Hepatocyte (in vitro differentiated cells): ENCODE results near the gene CNN3. TPM values are rescaled to one million over a fixed set of nuclear protein-coding genes. Genes with fewer than 3 reads are reported as not detected.
A peak's percentile ranks its signal among the peaks of the same experiment; 100 is the strongest.

Experiments used
- DNase-seq: peaks from one replicate; pipeline ENCODE4 v3.0.0-alpha.2; 2016; ENCODE audit warnings: low spot score
- H2AFZ ChIP-seq: fragments of 200-600 bp; sonication (generic); 2 replicates; pipeline ENCODE4 v1.6.0; 2016; ENCODE audit warnings: antibody characterized with exemption, mild to moderate bottlenecking
- H3K27ac ChIP-seq: fragments of 200-600 bp; sonication (generic); 2 replicates; pipeline ENCODE4 v1.5.1; 2016; ENCODE audit warnings: mild to moderate bottlenecking
- H3K27me3 ChIP-seq: fragments of 200-600 bp; sonication (generic); 2 replicates; pipeline ENCODE4 v1.6.1; 2016
- H3K36me3 ChIP-seq: fragments of 200-600 bp; sonication (generic); replicated peaks from 2 replicates; pipeline ENCODE4 v1.5.1; 2016; ENCODE audit warnings: low read depth; ENCODE audit not compliant: insufficient read depth
- H3K4me1 ChIP-seq: fragments of 200-600 bp; sonication (generic); 2 replicates; pipeline ENCODE4 v1.5.1; 2016; ENCODE audit warnings: mild to moderate bottlenecking, moderate library complexity; ENCODE audit not compliant: insufficient read depth
- H3K4me2 ChIP-seq: fragments of 200-600 bp; sonication (generic); 2 replicates; pipeline ENCODE4 v1.6.0; 2016
- H3K4me3 ChIP-seq: fragments of 200-600 bp; sonication (generic); 2 replicates; pipeline ENCODE4 v1.5.1; 2016; ENCODE audit warnings: mild to moderate bottlenecking
- H3K79me2 ChIP-seq: fragments of 200-600 bp; sonication (generic); 2 replicates; pipeline ENCODE4 v1.6.0; 2017; ENCODE audit warnings: mild to moderate bottlenecking
- H3K9me2 ChIP-seq: fragments of 200-600 bp; sonication (generic); replicated peaks from 2 replicates; pipeline ENCODE4 v1.6.0; 2017; ENCODE audit warnings: mild to moderate bottlenecking; ENCODE audit not compliant: insufficient read depth
- H3K9me3 ChIP-seq: fragments of 200-600 bp; sonication (generic); 2 replicates; pipeline ENCODE4 v1.5.1; 2016; ENCODE audit warnings: low read depth, mild to moderate bottlenecking
- H4K20me1 ChIP-seq: fragments of 200-600 bp; sonication (generic); 2 replicates; pipeline ENCODE4 v1.6.0; 2016; ENCODE audit warnings: mild to moderate bottlenecking; ENCODE audit not compliant: insufficient read depth, poor library complexity, severe bottlenecking
- EZH2 ChIP-seq: fragments of 200-600 bp; sonication (generic); IDR thresholded peaks from 2 replicates; pipeline ENCODE4 v1.6.1; 2016; ENCODE audit warnings: antibody characterized with exemption, mild to moderate bottlenecking, borderline replicate concordance
- EZH2phosphoT487 ChIP-seq: fragments of 200-600 bp; sonication (generic); IDR thresholded peaks from one replicate; pipeline ENCODE4 v1.6.1; 2018; ENCODE audit warnings: antibody characterized with exemption, mild to moderate bottlenecking, low read depth, moderate library complexity; ENCODE audit not compliant: unreplicated experiment, severe bottlenecking
- WGBS: methylation state at CpG from one replicate; pipeline ENCODE4 v1.1.6; 2016; ENCODE audit warnings: low lambda C conversion rate; ENCODE audit errors: missing lambda C conversion rate; 5-methylcytosine and 5-hydroxymethylcytosine counted together
- polyA plus RNA-seq: library from polyadenylated mRNA; unstranded; fragments of >200 nt; fragmentation: Nextera tagmentation; extraction: Ambion mirVana; gene quantifications from 2 replicates; pipeline ENCODE4 v1.2.1, GENCODE V29; 2016
- total RNA-seq: library from RNA; depleted of rRNA; stranded (reverse); fragments of >200 nt; gene quantifications from 2 replicates; pipeline ENCODE4 v1.2.3, GENCODE V29; 2014
- TF ChIP-seq, protein P1 (sequence below): fragments of 200-600 bp; sonication (generic); IDR thresholded peaks from 2 replicates; pipeline ENCODE4 v1.5.1; 2016; ENCODE audit warnings: antibody characterized with exemption, mild to moderate bottlenecking; ENCODE audit not compliant: poor library complexity

Gene CNN3
- total and polyA plus RNA-seq, 2 experiments from 2014 or later: 256 to 420 TPM

DNA sequence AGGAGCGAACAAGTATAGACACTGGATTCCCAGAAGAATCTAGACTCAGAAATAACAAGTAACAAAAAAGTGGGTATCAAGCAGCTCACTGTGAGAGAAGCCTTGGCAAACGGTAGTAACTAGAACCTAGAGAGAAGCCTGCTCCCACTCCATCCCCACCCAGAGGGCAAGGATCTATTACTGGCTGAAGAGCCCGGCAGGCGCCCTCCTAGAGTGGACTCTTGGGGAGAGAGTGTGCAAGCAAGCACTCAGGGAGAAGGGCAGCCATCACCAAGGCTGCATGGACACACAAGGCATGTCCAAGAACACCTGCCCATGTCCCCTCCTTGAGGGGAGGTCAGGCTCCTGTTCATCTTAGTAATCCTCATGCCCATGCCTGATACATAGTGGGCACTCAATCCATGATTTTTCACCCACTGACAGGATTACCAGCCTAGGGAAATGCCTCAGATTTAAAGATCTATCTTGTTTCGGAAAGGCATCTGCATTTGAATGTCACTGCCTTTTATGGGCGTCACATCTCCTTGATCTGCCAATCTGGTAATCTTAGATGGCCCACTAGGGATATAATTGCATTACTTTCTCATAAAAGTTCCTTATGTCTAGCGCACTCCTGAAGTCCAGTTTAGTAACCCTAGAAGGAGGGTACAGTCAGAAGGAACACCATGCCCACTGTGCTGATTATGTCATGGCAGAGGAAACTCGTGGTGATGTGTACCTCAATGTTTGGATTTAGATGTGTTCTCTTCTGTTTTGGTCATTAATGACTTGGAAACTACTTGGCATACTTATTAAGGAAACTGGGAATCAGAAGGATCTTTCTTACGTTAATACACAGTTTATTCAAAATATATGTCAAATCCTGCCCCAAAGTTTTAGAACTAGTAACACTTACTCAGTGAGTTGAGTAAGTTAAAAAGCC, 14.4 kb downstream of the CNN3 start:
- WGBS: 73% methylated on average over 9 of the region's 9 CpGs
- no peaks in the 10 kb centered on the region for H3K9me2 ChIP-seq
- H2AFZ ChIP-seq: no peak overlapping the region
- no peaks in the 10 kb centered on the region for H3K36me3 ChIP-seq
- H3K27me3 ChIP-seq: no peaks in the 10 kb centered on the region
- no peak overlapping the region for H3K4me3 ChIP-seq
- no peak for TF ChIP-seq EZH2
- no peak for TF ChIP-seq EZH2phosphoT487
- TF ChIP-seq, protein P1, sequence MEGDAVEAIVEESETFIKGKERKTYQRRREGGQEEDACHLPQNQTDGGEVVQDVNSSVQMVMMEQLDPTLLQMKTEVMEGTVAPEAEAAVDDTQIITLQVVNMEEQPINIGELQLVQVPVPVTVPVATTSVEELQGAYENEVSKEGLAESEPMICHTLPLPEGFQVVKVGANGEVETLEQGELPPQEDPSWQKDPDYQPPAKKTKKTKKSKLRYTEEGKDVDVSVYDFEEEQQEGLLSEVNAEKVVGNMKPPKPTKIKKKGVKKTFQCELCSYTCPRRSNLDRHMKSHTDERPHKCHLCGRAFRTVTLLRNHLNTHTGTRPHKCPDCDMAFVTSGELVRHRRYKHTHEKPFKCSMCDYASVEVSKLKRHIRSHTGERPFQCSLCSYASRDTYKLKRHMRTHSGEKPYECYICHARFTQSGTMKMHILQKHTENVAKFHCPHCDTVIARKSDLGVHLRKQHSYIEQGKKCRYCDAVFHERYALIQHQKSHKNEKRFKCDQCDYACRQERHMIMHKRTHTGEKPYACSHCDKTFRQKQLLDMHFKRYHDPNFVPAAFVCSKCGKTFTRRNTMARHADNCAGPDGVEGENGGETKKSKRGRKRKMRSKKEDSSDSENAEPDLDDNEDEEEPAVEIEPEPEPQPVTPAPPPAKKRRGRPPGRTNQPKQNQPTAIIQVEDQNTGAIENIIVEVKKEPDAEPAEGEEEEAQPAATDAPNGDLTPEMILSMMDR: no peak
- H3K4me2 ChIP-seq: peak overlapping the region; percentile 18
- H3K9me3 ChIP-seq: no peaks in the 10 kb centered on the region
- no peak overlapping the region for H3K27ac ChIP-seq
- H3K79me2 ChIP-seq: peaks cover 100% of the 10 kb centered on the region
- peaks cover 5% of the 10 kb centered on the region for H3K4me1 ChIP-seq
- no peak for DNase-seq
- peaks cover 100% of the 10 kb centered on the region for H4K20me1 ChIP-seq

DNA sequence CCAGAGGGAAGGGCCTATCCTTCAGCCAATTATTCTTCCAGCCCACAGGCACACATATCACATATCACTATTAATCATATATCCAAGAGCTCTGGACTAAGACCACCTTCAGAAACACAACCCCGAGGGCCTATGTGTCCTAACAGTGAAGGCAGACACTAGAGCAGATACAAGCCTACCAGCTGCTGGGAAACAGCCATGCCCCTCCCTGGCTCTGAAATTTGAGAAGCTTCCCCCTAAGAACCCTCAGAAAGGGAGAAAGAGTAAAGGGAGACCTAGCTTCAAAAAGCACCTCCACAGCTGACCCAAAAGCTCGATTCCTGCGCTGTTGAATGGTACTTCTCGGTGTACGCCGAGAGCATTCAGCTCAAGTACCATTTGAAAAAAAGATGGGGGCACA, 17.4 kb downstream of the CNN3 start:
- DNase-seq: no peak
- 87% methylated on average over 6 of the region's 6 CpGs for WGBS
- H3K4me1 ChIP-seq: peaks cover 5% of the 10 kb centered on the region
- TF ChIP-seq, protein P1: no peak
- no peak for TF ChIP-seq EZH2
- TF ChIP-seq EZH2phosphoT487: no peak
- peaks cover 100% of the 10 kb centered on the region for H3K79me2 ChIP-seq
- peaks cover 99% of the 10 kb centered on the region for H4K20me1 ChIP-seq
- H3K4me2 ChIP-seq: no peak overlapping the region
- H3K9me2 ChIP-seq: no peaks in the 10 kb centered on the region
- no peaks in the 10 kb centered on the region for H3K27me3 ChIP-seq
- no peak overlapping the region for H3K4me3 ChIP-seq
- H3K36me3 ChIP-seq: no peaks in the 10 kb centered on the region
- no peaks in the 10 kb centered on the region for H3K9me3 ChIP-seq
- no peak overlapping the region for H2AFZ ChIP-seq
- peak overlapping the region; percentile 1 for H3K27ac ChIP-seq

DNA sequence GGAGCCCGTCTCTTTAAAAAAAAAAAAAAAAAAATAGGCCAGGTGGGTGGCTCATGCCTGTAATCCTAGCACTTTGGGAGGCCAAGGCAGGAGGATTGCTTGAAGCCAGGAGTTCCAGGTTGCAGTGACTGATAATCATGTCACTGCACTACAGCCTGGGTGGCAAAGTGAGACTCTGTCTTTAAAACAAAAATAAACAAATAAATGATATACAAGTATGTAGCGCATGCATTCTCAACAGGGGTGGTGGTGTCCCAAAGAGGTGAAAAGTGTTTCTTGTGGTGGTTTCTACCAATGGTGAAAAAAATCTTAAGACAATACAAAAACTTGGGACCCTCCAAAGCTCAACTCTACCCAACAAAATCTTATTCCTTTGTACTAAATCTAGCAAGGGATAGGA, 17.9 kb downstream of the CNN3 start:
- Histone ChIP-seq H3K4me2 (no peak overlapping the region), H2AFZ (no peak overlapping the region), H4K20me1 (peaks cover 99% of the 10 kb centered on the region), H3K79me2 (peaks cover 100% of the 10 kb centered on the region), H3K9me3 (no peaks in the 10 kb centered on the region), H3K9me2 (no peaks in the 10 kb centered on the region), H3K27me3 (no peaks in the 10 kb centered on the region), H3K36me3 (no peaks in the 10 kb centered on the region), H3K4me3 (no peak overlapping the region), H3K27ac (peak overlapping the region; percentile 1), H3K4me1 (peaks cover 5% of the 10 kb centered on the region)
- no peak for DNase-seq
- TF ChIP-seq EZH2 (no peak), EZH2phosphoT487 (no peak)
- TF ChIP-seq, protein P1: no peak
- 99% methylated on average over 2 of the region's 2 CpGs for WGBS
